ENCODE measurements around the gene AZGP1. TPM values are rescaled to one million over a fixed set of nuclear protein-coding genes. Genes with fewer than 3 reads are reported as not detected.

The AZGP1 gene
- total and polyA plus RNA-seq, 2 of the 13 experiments (the other 11 are each of a cell fraction or from before 2014, with no cell fraction given): 93.8 to 229 TPM

DNA sequence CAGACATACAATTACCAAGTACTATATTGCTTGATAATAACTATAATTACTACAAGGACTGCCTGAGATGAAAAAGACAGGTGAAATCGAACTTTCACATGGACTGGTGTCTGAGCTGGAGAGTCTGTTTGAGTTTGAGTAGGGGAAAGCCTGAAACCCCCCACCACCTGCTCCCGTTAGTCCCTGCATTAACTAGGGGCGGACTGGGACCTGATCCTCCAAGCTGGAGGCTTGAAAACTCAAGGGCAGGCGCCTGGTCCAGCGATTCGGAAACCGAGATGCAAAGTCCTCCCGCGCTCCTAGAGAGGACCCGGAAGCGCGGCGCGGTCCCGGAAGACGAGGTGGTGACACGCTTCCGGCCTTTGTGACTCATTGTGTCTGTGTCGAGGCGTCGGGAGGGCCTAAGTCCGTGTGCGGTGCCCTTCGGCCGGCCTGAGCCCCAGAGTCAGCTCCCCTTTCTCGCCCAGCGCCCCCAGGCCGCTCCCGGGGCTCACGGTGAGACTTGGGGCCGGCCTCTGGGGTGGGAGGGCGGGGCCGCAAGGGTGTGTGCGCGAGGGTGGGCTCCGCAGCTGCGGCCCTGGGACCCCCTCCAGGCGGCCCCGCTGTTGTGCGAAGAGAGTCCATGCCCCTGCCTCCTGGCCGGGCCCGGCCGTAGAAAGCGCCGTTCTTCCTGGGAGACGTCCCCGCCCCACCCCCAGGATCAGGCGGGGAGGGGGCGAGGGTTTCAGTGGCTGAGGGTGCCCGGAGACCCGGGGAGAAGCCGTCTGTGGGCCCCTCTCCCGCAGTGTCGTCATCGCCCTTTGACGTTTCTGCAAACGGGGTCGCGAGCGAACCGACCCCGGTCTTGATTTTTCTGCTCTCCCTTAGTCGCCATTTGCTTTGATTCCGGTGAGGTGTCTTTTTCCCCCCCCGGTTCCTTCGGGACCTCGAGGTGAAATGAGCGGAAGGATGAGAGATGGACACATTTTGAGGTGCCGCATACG is 39.7 kb upstream of the AZGP1 start, which contains the start of gene ZKSCAN1 (continued):
- TF ChIP-seq, protein P1, sequence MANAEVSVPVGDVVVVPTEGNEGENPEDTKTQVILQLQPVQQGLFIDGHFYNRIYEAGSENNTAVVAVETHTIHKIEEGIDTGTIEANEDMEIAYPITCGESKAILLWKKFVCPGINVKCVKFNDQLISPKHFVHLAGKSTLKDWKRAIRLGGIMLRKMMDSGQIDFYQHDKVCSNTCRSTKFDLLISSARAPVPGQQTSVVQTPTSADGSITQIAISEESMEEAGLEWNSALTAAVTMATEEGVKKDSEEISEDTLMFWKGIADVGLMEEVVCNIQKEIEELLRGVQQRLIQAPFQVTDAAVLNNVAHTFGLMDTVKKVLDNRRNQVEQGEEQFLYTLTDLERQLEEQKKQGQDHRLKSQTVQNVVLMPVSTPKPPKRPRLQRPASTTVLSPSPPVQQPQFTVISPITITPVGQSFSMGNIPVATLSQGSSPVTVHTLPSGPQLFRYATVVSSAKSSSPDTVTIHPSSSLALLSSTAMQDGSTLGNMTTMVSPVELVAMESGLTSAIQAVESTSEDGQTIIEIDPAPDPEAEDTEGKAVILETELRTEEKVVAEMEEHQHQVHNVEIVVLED (CRISPR knock-in tag; IDR thresholded peaks at IDR 0.05; ENCODE audit: borderline replicate concordance): peak; percentile 33; the same call in 1 of the 2 replicates
- TF ChIP-seq SP5 (CRISPR knock-in tag; IDR thresholded peaks at IDR 0.05; ENCODE audit: borderline replicate concordance, low read depth) (no peak), SAP130 (CRISPR knock-in tag; IDR thresholded peaks at IDR 0.05; ENCODE audit: low read depth) (peak; percentile 94), ZNF367 (CRISPR knock-in tag; IDR thresholded peaks at IDR 0.05; ENCODE audit: borderline replicate concordance) (no peak), ZNF432 (CRISPR knock-in tag; IDR thresholded peaks at IDR 0.05; ENCODE audit: borderline replicate concordance) (no peak), ZFP36L1 (CRISPR knock-in tag; IDR thresholded peaks at IDR 0.05) (no peak), EHMT2 (IDR thresholded peaks at IDR 0.05; ENCODE audit: borderline replicate concordance, low read depth, low read length) (no peak), ZNF772 (CRISPR knock-in tag; IDR thresholded peaks at IDR 0.05) (peak; percentile 68; the same call in 1 of the 2 replicates), REXO4 (CRISPR knock-in tag; IDR thresholded peaks at IDR 0.05; ENCODE audit: borderline replicate concordance) (no peak), ZNF879 (CRISPR knock-in tag; IDR thresholded peaks at IDR 0.05) (0 out of 2 replicates have a peak, but pooled peaks have one; percentile 75), ZNF790 (CRISPR knock-in tag; IDR thresholded peaks at IDR 0.05; ENCODE audit: borderline replicate concordance) (no peak), NFE2 (CRISPR knock-in tag; IDR thresholded peaks at IDR 0.05) (no peak), CREM (IDR thresholded peaks at IDR 0.05) (peak; percentile 91), CREM (CRISPR knock-in tag; IDR thresholded peaks at IDR 0.05) (no peak), SMAD3 (CRISPR knock-in tag; IDR thresholded peaks at IDR 0.05) (peak; percentile 89)
- TF ChIP-seq, protein P2, sequence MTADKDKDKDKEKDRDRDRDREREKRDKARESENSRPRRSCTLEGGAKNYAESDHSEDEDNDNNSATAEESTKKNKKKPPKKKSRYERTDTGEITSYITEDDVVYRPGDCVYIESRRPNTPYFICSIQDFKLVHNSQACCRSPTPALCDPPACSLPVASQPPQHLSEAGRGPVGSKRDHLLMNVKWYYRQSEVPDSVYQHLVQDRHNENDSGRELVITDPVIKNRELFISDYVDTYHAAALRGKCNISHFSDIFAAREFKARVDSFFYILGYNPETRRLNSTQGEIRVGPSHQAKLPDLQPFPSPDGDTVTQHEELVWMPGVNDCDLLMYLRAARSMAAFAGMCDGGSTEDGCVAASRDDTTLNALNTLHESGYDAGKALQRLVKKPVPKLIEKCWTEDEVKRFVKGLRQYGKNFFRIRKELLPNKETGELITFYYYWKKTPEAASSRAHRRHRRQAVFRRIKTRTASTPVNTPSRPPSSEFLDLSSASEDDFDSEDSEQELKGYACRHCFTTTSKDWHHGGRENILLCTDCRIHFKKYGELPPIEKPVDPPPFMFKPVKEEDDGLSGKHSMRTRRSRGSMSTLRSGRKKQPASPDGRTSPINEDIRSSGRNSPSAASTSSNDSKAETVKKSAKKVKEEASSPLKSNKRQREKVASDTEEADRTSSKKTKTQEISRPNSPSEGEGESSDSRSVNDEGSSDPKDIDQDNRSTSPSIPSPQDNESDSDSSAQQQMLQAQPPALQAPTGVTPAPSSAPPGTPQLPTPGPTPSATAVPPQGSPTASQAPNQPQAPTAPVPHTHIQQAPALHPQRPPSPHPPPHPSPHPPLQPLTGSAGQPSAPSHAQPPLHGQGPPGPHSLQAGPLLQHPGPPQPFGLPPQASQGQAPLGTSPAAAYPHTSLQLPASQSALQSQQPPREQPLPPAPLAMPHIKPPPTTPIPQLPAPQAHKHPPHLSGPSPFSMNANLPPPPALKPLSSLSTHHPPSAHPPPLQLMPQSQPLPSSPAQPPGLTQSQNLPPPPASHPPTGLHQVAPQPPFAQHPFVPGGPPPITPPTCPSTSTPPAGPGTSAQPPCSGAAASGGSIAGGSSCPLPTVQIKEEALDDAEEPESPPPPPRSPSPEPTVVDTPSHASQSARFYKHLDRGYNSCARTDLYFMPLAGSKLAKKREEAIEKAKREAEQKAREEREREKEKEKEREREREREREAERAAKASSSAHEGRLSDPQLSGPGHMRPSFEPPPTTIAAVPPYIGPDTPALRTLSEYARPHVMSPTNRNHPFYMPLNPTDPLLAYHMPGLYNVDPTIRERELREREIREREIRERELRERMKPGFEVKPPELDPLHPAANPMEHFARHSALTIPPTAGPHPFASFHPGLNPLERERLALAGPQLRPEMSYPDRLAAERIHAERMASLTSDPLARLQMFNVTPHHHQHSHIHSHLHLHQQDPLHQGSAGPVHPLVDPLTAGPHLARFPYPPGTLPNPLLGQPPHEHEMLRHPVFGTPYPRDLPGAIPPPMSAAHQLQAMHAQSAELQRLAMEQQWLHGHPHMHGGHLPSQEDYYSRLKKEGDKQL (CRISPR knock-in tag; IDR thresholded peaks at IDR 0.05; ENCODE audit: low read depth): no peak
- TF ChIP-seq, protein P3, sequence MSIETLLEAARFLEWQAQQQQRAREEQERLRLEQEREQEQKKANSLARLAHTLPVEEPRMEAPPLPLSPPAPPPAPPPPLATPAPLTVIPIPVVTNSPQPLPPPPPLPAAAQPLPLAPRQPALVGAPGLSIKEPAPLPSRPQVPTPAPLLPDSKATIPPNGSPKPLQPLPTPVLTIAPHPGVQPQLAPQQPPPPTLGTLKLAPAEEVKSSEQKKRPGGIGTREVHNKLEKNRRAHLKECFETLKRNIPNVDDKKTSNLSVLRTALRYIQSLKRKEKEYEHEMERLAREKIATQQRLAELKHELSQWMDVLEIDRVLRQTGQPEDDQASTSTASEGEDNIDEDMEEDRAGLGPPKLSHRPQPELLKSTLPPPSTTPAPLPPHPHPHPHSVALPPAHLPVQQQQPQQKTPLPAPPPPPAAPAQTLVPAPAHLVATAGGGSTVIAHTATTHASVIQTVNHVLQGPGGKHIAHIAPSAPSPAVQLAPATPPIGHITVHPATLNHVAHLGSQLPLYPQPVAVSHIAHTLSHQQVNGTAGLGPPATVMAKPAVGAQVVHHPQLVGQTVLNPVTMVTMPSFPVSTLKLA (IDR thresholded peaks at IDR 0.05): no peak
- TF ChIP-seq, protein P4, sequence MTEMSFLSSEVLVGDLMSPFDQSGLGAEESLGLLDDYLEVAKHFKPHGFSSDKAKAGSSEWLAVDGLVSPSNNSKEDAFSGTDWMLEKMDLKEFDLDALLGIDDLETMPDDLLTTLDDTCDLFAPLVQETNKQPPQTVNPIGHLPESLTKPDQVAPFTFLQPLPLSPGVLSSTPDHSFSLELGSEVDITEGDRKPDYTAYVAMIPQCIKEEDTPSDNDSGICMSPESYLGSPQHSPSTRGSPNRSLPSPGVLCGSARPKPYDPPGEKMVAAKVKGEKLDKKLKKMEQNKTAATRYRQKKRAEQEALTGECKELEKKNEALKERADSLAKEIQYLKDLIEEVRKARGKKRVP (CRISPR knock-in tag; IDR thresholded peaks at IDR 0.05): no peak
- TF ChIP-seq, protein P5, sequence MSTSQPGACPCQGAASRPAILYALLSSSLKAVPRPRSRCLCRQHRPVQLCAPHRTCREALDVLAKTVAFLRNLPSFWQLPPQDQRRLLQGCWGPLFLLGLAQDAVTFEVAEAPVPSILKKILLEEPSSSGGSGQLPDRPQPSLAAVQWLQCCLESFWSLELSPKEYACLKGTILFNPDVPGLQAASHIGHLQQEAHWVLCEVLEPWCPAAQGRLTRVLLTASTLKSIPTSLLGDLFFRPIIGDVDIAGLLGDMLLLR (CRISPR knock-in tag; IDR thresholded peaks at IDR 0.05): no peak

Data from HepG2 (cell line).